ENCODE measurements around the gene POLE.

DNA sequence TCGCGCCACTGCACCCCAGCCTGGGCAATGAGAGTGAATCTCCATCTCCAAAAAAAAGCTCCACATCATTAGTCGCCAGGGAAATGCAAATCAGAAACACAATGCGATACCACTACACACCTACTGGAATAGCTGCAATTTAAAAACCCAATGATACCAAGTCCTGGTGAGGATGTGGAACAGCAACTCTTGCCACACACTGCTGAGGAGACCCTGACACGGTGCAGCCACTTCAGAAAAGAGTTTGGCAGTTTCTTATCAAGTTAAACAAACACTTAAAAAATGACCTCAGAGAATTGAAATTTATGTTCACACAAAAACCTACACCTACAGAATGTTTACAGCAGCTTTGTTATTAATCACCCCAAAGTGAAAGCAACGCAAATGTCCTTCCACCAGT, 56.5 kb downstream of the POLE start:
- TF ChIP-seq, protein P1, sequence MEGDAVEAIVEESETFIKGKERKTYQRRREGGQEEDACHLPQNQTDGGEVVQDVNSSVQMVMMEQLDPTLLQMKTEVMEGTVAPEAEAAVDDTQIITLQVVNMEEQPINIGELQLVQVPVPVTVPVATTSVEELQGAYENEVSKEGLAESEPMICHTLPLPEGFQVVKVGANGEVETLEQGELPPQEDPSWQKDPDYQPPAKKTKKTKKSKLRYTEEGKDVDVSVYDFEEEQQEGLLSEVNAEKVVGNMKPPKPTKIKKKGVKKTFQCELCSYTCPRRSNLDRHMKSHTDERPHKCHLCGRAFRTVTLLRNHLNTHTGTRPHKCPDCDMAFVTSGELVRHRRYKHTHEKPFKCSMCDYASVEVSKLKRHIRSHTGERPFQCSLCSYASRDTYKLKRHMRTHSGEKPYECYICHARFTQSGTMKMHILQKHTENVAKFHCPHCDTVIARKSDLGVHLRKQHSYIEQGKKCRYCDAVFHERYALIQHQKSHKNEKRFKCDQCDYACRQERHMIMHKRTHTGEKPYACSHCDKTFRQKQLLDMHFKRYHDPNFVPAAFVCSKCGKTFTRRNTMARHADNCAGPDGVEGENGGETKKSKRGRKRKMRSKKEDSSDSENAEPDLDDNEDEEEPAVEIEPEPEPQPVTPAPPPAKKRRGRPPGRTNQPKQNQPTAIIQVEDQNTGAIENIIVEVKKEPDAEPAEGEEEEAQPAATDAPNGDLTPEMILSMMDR (IDR thresholded peaks at IDR 0.05): no peak
- no peak for TF ChIP-seq POLR2A (IDR thresholded peaks at IDR 0.05)

All from heart left ventricle (tissue), 13 donors.